Urinary bladder (tissue), 4 donors: ENCODE data around the gene LIME1. TPM values are rescaled to one million over a fixed set of nuclear protein-coding genes. Genes with fewer than 3 reads are reported as not detected.

Experiments used
- DNase-seq: peaks from one replicate; pipeline ENCODE4 v3.0.0-alpha.2; 2015; ENCODE audit errors: extremely low spot score
- H3K27ac ChIP-seq: one replicate; pipeline ENCODE4 v1.5.1; 2013; ENCODE audit warnings: low read depth, mild to moderate bottlenecking, moderate library complexity
- H3K36me3 ChIP-seq: one replicate; pipeline ENCODE4 v1.6.1; 2013; ENCODE audit warnings: mild to moderate bottlenecking, moderate library complexity; ENCODE audit not compliant: insufficient read depth
- H3K4me1 ChIP-seq: one replicate; pipeline ENCODE4 v1.6.1; 2013; ENCODE audit warnings: mild to moderate bottlenecking, moderate library complexity; ENCODE audit not compliant: insufficient read depth
- H3K4me3 ChIP-seq: one replicate; pipeline ENCODE4 v1.5.1; 2013; ENCODE audit warnings: low read depth, low read length
- WGBS: extraction: QIAGEN DNeasy Blood & Tissue Kit; methylation state at CpG from one replicate; pipeline ENCODE4 v1.1.7; 2013; 5-methylcytosine and 5-hydroxymethylcytosine counted together
- polyA plus RNA-seq: library from polyadenylated mRNA; stranded (reverse); fragments of 200-250 nt; gene quantifications from one replicate; pipeline ENCODE4 v1.2.3, GENCODE V29; 2013
- total RNA-seq: library from RNA; depleted of rRNA; stranded (reverse); fragments of >200 nt; gene quantifications from one replicate; pipeline ENCODE4 v1.2.3, GENCODE V29; 2014
- donor health status: healthy with polysubstance abuse.
- donor health status: healthy.

LIME1 gene
- total and polyA plus RNA-seq, 2 donors, result 1.1 to 7.9 TPM

DNA sequence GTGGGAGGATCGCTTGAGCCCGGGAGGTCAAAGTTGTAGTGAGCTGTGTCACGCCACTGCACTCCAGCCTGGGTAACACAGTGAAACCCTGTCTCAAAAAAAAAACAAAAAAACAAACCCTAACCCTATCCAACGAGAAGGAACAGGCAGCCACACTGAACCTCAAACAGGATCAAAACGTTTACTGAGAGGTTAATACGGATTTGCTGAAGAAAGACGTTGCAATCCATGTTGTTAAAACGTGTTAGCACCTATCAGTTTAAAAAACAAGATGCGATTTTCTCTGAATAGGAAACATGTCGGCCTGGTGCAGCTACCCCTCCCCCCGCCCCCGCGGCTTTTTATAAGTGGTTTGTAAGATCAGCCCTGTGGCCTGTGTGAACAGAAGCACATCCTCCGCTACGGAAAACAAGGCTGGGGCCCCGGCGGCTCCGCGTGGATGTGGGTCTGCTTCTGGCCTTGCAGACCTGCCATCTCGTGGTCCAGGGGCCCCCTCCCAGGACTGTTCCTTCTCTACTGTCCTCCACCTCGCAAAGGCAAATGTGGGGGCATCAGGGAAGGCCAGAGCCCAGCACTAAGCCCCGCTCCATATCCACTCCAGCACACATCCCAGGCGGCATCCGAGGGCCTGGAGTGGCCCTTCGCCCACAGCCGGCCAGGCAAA, 14.5 kb downstream of the LIME1 start:
- no peak overlapping the region for H3K4me3 ChIP-seq
- no peaks in the 10 kb centered on the region for H3K36me3 ChIP-seq
- no peak for DNase-seq
- H3K4me1 ChIP-seq, result no peaks in the 10 kb centered on the region
- no peak overlapping the region for H3K27ac ChIP-seq
- 73% methylated on average over 26 of the region's 26 CpGs for WGBS

DNA sequence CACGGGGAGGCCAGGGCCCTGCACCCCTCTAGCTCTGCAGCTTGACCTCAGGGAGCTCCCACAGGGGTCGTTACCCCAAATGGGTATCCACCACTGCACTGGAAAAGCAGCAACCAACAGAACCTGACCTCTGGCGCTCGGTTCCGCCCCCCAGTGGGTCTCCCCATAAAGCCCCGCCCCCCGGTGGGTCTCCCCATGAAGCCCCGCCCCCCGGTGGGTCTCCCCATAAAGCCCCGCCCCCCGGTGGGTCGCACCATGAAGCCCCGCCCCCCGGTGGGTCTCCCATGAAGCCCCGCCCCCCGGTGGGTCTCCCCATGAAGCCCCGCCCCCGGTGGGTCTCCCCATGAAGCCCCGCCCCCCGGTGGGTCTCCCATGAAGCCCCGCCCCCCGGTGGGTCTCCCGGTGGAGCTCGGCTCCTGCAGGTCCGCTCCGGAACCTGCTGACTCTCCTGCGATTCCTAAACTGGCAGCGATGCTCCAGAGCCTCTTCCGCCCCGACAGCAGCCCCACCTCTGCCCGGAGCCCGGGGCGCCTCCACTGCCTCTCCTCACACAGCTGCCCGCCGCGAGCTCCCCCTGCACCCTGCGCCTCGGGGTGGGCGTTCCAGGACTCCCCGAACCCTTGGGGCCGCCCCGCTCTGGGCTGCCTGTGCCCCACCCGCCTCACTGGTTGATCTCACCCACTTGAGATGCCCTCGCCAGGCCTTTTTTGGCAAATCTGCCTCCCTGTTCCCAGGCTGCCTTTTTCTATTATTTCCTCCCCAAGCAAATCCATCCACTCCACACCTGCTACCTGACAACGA, 15.2 kb downstream of the LIME1 start:
- Histone ChIP-seq H3K36me3 (no peaks in the 10 kb centered on the region), H3K4me3 (no peak overlapping the region), H3K4me1 (no peaks in the 10 kb centered on the region), H3K27ac (no peak overlapping the region)
- WGBS, result 80% methylated on average over 42 of the region's 45 CpGs
- no peak for DNase-seq

GRCh38 chr20:63752411-63753101, 16.1 kb downstream of the LIME1 start:
- no peaks in the 10 kb centered on the region for H3K36me3 ChIP-seq
- no peak for DNase-seq
- 92% methylated on average over 50 of the region's 50 CpGs for WGBS
- H3K27ac ChIP-seq, result no peak overlapping the region
- H3K4me3 ChIP-seq, result no peak overlapping the region
- no peaks in the 10 kb centered on the region for H3K4me1 ChIP-seq

- Histone ChIP-seq H3K36me3 (no peaks in the 10 kb centered on the region), H3K4me3 (no peak overlapping the region), H3K4me1 (no peaks in the 10 kb centered on the region), H3K27ac (no peak overlapping the region)
- no peak for DNase-seq
- 93% methylated on average over 13 of the region's 13 CpGs for WGBS
These were observed 16.9 kb downstream of the LIME1 start for GRCh38 chr20:63753381-63753780.

DNA sequence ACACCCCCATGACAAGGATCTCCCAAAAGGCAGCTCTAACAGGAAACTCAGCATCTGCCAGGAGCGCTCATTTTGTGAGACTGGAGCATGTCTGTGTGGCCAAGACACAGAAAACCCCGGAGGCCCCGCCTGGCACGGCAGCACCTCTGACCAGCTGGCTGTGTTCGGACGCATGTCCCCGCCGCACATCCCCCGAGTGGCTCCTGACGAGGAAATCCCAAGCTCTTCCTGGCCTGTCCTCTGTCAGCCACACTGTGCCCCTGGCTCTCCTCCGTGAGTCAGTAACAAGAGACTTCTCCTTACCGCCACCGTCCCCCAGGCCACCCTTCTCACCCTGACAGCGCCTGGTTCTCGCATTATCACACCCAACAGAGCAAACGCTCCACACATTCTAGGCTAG, 17.5 kb downstream of the LIME1 start:
- 65% methylated on average over 16 of the region's 16 CpGs for WGBS
- no peak overlapping the region for H3K4me3 ChIP-seq
- H3K36me3 ChIP-seq, result no peaks in the 10 kb centered on the region
- H3K27ac ChIP-seq, result no peak overlapping the region
- H3K4me1 ChIP-seq, result no peaks in the 10 kb centered on the region
- DNase-seq, result no peak

- Histone ChIP-seq H3K4me3 (no peak overlapping the region), H3K4me1 (no peaks in the 10 kb centered on the region), H3K27ac (no peak overlapping the region), H3K36me3 (no peaks in the 10 kb centered on the region)
- no peak for DNase-seq
- 83% methylated on average over 18 of the region's 18 CpGs for WGBS
These were observed 19.6 kb downstream of the LIME1 start for GRCh38 chr20:63755933-63756647.

DNA sequence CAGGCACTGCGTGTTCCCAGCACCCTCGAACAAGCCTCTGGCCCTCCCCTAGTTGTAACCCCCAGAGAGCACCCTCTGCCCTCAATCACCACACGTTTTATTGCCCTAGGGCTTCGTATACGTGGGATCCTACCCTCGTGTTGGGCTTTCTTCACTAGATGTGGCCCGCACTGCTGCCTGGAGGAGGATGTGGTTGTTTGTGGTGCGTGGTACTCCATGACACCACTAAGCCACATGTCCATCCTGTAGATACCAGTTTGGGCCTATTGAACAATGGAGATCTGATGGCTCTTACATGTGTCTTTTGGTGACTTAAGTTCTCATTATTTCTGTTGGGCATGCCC, 20.2 kb downstream of the LIME1 start:
- no peak overlapping the region for H3K4me3 ChIP-seq
- no peak overlapping the region for H3K27ac ChIP-seq
- 58% methylated on average over 8 of the region's 8 CpGs for WGBS
- no peaks in the 10 kb centered on the region for H3K36me3 ChIP-seq
- no peaks in the 10 kb centered on the region for H3K4me1 ChIP-seq
- no peak for DNase-seq

- no peak overlapping the region for H3K4me3 ChIP-seq
- no peak overlapping the region for H3K27ac ChIP-seq
- DNase-seq, result no peak
- H3K36me3 ChIP-seq, result no peaks in the 10 kb centered on the region
- 93% methylated on average over 7 of the region's 7 CpGs for WGBS
- H3K4me1 ChIP-seq, result no peaks in the 10 kb centered on the region
These were observed 21.7 kb downstream of the LIME1 start for GRCh38 chr20:63758152-63758551.

GRCh38 chr20:63759377-63759901, 23.0 kb downstream of the LIME1 start:
- H3K4me1 ChIP-seq, result no peaks in the 10 kb centered on the region
- H3K4me3 ChIP-seq, result no peak overlapping the region
- no peak overlapping the region for H3K27ac ChIP-seq
- WGBS, result 96% methylated on average over 7 of the region's 7 CpGs
- no peak for DNase-seq
- H3K36me3 ChIP-seq, result no peaks in the 10 kb centered on the region

DNA sequence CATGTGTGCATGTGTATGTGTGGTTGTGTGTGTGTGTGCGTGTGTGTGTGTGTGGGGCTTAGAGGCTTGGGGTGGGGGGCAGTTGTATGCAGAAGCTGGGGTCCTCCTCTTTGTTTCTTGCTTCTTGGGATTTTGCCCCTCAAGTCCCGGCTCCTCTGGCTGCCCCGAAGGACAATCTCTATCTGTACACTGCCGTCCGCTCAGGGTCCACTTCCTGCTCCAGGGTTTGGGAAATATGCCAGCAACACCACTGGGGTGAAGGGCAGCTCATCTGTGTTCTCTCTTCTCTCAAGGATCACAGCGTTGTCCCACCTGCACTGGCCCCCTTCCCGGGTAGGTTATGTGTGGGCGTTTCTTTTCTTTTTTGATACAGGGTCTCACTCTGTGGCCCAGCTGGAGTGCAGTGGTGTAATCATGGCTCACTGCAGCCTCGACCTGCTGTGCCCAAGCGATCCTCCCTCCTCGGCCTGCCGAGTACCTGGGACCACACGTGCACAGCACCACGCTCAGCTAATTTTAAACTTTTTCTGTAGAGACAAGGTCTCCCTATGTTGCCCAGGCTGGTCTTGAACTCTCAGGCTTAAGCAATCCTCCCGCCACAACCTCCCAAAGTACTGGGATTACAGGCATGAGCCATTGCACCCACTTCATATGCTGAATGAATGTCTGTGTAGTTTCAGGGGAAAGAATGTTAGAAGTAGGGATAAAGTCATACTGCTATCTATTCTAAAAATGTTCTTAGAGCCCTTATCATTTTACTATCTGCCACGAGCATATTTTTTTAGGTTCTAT, 28.8 kb downstream of the LIME1 start:
- Histone ChIP-seq H3K36me3 (peaks cover 2% of the 10 kb centered on the region), H3K27ac (no peak overlapping the region)
- WGBS, result 88% methylated on average over 16 of the region's 16 CpGs

GRCh38 chr20:63765902-63766301, 29.4 kb downstream of the LIME1 start:
- 91% methylated on average over 7 of the region's 7 CpGs for whole genome bisulfite sequencing
- Histone ChIP-seq H3K27ac (no peak overlapping the region), H3K4me3 (no peak overlapping the region), H3K4me1 (no peaks in the 10 kb centered on the region), H3K36me3 (peaks cover 2% of the 10 kb centered on the region)
- DNase-seq, result no peak

More for the DNA sequence above, 28.8 kb downstream of the LIME1 start:
- Histone ChIP-seq H3K4me3 (no peak overlapping the region), H3K4me1 (no peaks in the 10 kb centered on the region)
- no peak for DNase-seq

- DNase-seq, result no peak
- H3K27ac ChIP-seq, result no peak overlapping the region
- H3K4me1 ChIP-seq, result no peaks in the 10 kb centered on the region
- peaks cover 2% of the 10 kb centered on the region for H3K36me3 ChIP-seq
- WGBS, result 95% methylated on average over 38 of the region's 38 CpGs
- H3K4me3 ChIP-seq, result no peak overlapping the region
These were observed 30.4 kb downstream of the LIME1 start for GRCh38 chr20:63766695-63767426.
